Measurements from ENCODE around the gene OPHN1.

- TF ChIP-seq CTCF (IDR thresholded peaks at IDR 0.05 in 2 of 3, conservative IDR thresholded peaks at IDR 0.05 in 1 of 3; ENCODE audit: control insufficient read depth in 2 of 3, extremely low read depth in 1 of 3, insufficient read depth in 1 of 3, low read depth in 3 of 3, low read length in 3 of 3) (no peak), SUZ12 (IDR thresholded peaks at IDR 0.05; ENCODE audit: unreplicated experiment) (no peak)
- TF ChIP-seq, protein P1, sequence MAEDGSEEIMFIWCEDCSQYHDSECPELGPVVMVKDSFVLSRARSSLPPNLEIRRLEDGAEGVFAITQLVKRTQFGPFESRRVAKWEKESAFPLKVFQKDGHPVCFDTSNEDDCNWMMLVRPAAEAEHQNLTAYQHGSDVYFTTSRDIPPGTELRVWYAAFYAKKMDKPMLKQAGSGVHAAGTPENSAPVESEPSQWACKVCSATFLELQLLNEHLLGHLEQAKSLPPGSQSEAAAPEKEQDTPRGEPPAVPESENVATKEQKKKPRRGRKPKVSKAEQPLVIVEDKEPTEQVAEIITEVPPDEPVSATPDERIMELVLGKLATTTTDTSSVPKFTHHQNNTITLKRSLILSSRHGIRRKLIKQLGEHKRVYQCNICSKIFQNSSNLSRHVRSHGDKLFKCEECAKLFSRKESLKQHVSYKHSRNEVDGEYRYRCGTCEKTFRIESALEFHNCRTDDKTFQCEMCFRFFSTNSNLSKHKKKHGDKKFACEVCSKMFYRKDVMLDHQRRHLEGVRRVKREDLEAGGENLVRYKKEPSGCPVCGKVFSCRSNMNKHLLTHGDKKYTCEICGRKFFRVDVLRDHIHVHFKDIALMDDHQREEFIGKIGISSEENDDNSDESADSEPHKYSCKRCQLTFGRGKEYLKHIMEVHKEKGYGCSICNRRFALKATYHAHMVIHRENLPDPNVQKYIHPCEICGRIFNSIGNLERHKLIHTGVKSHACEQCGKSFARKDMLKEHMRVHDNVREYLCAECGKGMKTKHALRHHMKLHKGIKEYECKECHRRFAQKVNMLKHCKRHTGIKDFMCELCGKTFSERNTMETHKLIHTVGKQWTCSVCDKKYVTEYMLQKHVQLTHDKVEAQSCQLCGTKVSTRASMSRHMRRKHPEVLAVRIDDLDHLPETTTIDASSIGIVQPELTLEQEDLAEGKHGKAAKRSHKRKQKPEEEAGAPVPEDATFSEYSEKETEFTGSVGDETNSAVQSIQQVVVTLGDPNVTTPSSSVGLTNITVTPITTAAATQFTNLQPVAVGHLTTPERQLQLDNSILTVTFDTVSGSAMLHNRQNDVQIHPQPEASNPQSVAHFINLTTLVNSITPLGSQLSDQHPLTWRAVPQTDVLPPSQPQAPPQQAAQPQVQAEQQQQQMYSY (CRISPR knock-in tag; IDR thresholded peaks at IDR 0.05): no peak
Observed at GRCh38 chrX:68048774-68049173, 384.5 kb downstream of the OPHN1 start.
